Neural cell (in vitro differentiated cells): ENCODE results near the gene UBA1.

Experiments
- CTCF ChIP-seq: fragments of 450-650 bp; IDR thresholded peaks from 2 replicates; pipeline ENCODE4 v1.5.1; 2014; ENCODE audit warnings: antibody characterized with exemption, mild to moderate bottlenecking, moderate library complexity; ENCODE audit not compliant: poor library complexity, severe bottlenecking
- EP300 ChIP-seq: fragments of 450-650 bp; conservative IDR thresholded peaks from 2 replicates; pipeline ENCODE4 v1.6.1; 2014; ENCODE audit warnings: antibody characterized with exemption, mild to moderate bottlenecking, moderate library complexity; ENCODE audit not compliant: poor library complexity, severe bottlenecking
- EZH2 ChIP-seq: fragments of 200-600, 300-800 bp; shearing (Covaris generic), sonication (generic); IDR thresholded peaks from 2 replicates; pipeline ENCODE4 v1.6.1; 2014; ENCODE audit warnings: antibody characterized with exemption, low read length, borderline replicate concordance, mild to moderate bottlenecking; ENCODE audit not compliant: insufficient read depth, poor library complexity, severe bottlenecking
- POLR2AphosphoS5 ChIP-seq: IDR thresholded peaks from 2 replicates; pipeline ENCODE4 v1.6.1; 2012
- RAD21 ChIP-seq: fragments of 450-650 bp; conservative IDR thresholded peaks from 2 replicates; pipeline ENCODE4 v1.6.1; 2014; ENCODE audit warnings: antibody characterized with exemption, mild to moderate bottlenecking, moderate library complexity
- REST ChIP-seq: IDR thresholded peaks from 2 replicates; pipeline ENCODE4 v1.6.1; 2012; ENCODE audit warnings: borderline replicate concordance
- SMC3 ChIP-seq: fragments of 450-650 bp; conservative IDR thresholded peaks from 2 replicates; pipeline ENCODE4 v1.6.1; 2014; ENCODE audit warnings: antibody characterized with exemption, mild to moderate bottlenecking, moderate library complexity; ENCODE audit not compliant: poor library complexity

GRCh38 chrX:47197526-47197925 is 3.9 kb downstream of the UBA1 start:
- no peak for TF ChIP-seq CTCF
- TF ChIP-seq EZH2: no peak
- no peak for TF ChIP-seq POLR2AphosphoS5
- no peak for TF ChIP-seq SMC3
- TF ChIP-seq REST: no peak
- TF ChIP-seq EP300: no peak
- no peak for TF ChIP-seq RAD21
